Trophoblast cell (in vitro differentiated cells and primary cell): Measurements from ENCODE around the gene RELT.

Experiments used
- DNase-seq, 2 donors: peaks; one replicate each; pipeline ENCODE4 v3.0.0-alpha.2; 2016
- H2AFZ ChIP-seq: 2 replicates; pipeline ENCODE4 v1.6.1; 2013; ENCODE audit warnings: low read length, moderate library complexity, mild to moderate bottlenecking; ENCODE audit not compliant: insufficient read depth, poor library complexity
- H2AK5ac ChIP-seq: 2 replicates; pipeline ENCODE4 v1.6.1; 2013; ENCODE audit warnings: mild to moderate bottlenecking, low read length
- H2BK120ac ChIP-seq: 2 replicates; pipeline ENCODE4 v1.6.1; 2013; ENCODE audit warnings: low read length, mild to moderate bottlenecking, moderate library complexity; ENCODE audit not compliant: insufficient read depth, poor library complexity
- H2BK12ac ChIP-seq: 2 replicates; pipeline ENCODE4 v1.6.1; 2013; ENCODE audit warnings: mild to moderate bottlenecking, low read length, moderate library complexity
- H2BK5ac ChIP-seq: 2 replicates; pipeline ENCODE4 v1.6.1; 2013; ENCODE audit warnings: low read length, low read depth, moderate library complexity, mild to moderate bottlenecking; ENCODE audit not compliant: poor library complexity
- H3K14ac ChIP-seq: 2 replicates; pipeline ENCODE4 v1.6.1; 2013; ENCODE audit warnings: mild to moderate bottlenecking, low read length
- H3K18ac ChIP-seq: 2 replicates; pipeline ENCODE4 v1.6.1; 2013; ENCODE audit warnings: mild to moderate bottlenecking, low read length
- H3K23ac ChIP-seq: 2 replicates; pipeline ENCODE4 v1.6.1; 2013; ENCODE audit warnings: low read length
- H3K27ac ChIP-seq: 2 replicates; pipeline ENCODE4 v1.5.1; 2013; ENCODE audit warnings: low read depth, mild to moderate bottlenecking, inconsistent platforms, low read length, moderate library complexity
- H3K27me3 ChIP-seq: 2 replicates; pipeline ENCODE4 v1.6.1; 2013; ENCODE audit warnings: inconsistent platforms, mild to moderate bottlenecking, low read length, moderate library complexity; ENCODE audit not compliant: insufficient read depth
- H3K36me3 ChIP-seq, 2 experiments: 1 replicate in 1 of 2; 2 replicates in 1 of 2; pipeline ENCODE4 v1.6.1; 2013; ENCODE audit warnings: low read length in 2 of 2, mild to moderate bottlenecking in 2 of 2, moderate library complexity in 1 of 2; ENCODE audit not compliant: insufficient read depth in 2 of 2, control insufficient read depth in 1 of 2
- H3K4ac ChIP-seq: 2 replicates; pipeline ENCODE4 v1.6.1; 2013; ENCODE audit warnings: low read depth, mild to moderate bottlenecking, low read length, moderate library complexity
- H3K4me1 ChIP-seq, 2 experiments: 1 replicate in 1 of 2; 2 replicates in 1 of 2; pipeline ENCODE4 v1.6.1; 2013; ENCODE audit warnings: low read length in 2 of 2, mild to moderate bottlenecking in 2 of 2, moderate library complexity in 1 of 2; ENCODE audit not compliant: insufficient read depth in 2 of 2, control insufficient read depth in 1 of 2
- H3K4me2 ChIP-seq: 2 replicates; pipeline ENCODE4 v1.6.1; 2013; ENCODE audit warnings: inconsistent platforms, mild to moderate bottlenecking, low read length, moderate library complexity
- H3K4me3 ChIP-seq: 2 replicates; pipeline ENCODE4 v1.5.1; 2013; ENCODE audit warnings: mild to moderate bottlenecking, low read depth, low read length, inconsistent platforms
- H3K79me1 ChIP-seq: one replicate; pipeline ENCODE4 v1.6.1; 2013; ENCODE audit warnings: low read length
- H3K79me2 ChIP-seq: 2 replicates; pipeline ENCODE4 v1.6.1; 2013; ENCODE audit warnings: low read length, mild to moderate bottlenecking; ENCODE audit not compliant: control insufficient read depth, insufficient read depth, poor library complexity
- H3K9ac ChIP-seq: 2 replicates; pipeline ENCODE4 v1.6.1; 2013; ENCODE audit warnings: mild to moderate bottlenecking, low read length
- H3K9me3 ChIP-seq: 2 replicates; pipeline ENCODE4 v1.6.1; 2013; ENCODE audit warnings: low read depth, mild to moderate bottlenecking, control low read depth, inconsistent platforms, low read length; ENCODE audit not compliant: insufficient read depth
- H4K12ac ChIP-seq: 2 replicates; pipeline ENCODE4 v1.6.1; 2013; ENCODE audit warnings: low read depth, mild to moderate bottlenecking, low read length, moderate library complexity
- H4K8ac ChIP-seq: 2 replicates; pipeline ENCODE4 v1.6.1; 2013; ENCODE audit warnings: low read depth, mild to moderate bottlenecking, low read length, moderate library complexity
- H4K91ac ChIP-seq: one replicate; pipeline ENCODE4 v1.6.1; 2013; ENCODE audit warnings: low read depth, mild to moderate bottlenecking, low read length, moderate library complexity
- WGBS: extraction: QIAGEN DNeasy Blood & Tissue Kit; methylation state at CpG from one replicate; pipeline ENCODE4 v1.1.7; 2013; ENCODE audit warnings: missing lambda C conversion rate; ENCODE audit not compliant: insufficient read length, insufficient coverage; ENCODE audit errors: extremely low coverage; 5-methylcytosine and 5-hydroxymethylcytosine counted together

Gene RELT

DNA sequence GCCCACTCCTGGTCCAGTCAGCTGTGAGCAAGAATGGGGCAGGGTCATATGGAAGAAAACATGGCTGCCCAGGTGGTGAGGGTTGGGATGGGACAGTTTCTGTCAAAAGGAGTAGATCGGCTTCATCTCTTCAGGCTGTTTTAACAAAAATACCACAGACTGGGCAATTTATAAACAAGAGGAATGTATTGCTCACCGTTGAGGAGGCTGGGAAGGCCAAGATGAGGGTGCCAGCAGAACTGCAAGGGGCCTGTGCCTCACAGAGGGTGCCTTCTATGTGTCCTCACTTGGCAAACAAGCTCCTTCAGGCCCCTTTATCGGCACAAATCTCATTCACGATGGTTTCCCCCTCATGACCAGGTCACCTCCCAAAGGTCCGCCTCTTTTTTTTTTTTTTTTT is 18.1 kb upstream of the RELT start:
- no peak overlapping the region for H4K8ac ChIP-seq
- no peaks in the 10 kb centered on the region for H3K79me2 ChIP-seq
- H3K36me3 ChIP-seq, result peaks cover 70 to 86% of the 10 kb centered on the region in 2 experiments
- no peak overlapping the region for H3K27ac ChIP-seq
- no peaks in the 10 kb centered on the region for H3K4me1 ChIP-seq
- H2BK5ac ChIP-seq, result no peak overlapping the region
- H4K12ac ChIP-seq, result no peak overlapping the region
- DNase-seq, result peak; percentile 98 to 99
- H3K79me1 ChIP-seq, result no peaks in the 10 kb centered on the region
- H2AFZ ChIP-seq, result no peak overlapping the region
- no CpG with 5 or more reads among the region's 5 CpGs for WGBS
- H3K4me3 ChIP-seq, result no peak overlapping the region
- no peak overlapping the region for H3K4me2 ChIP-seq
- H3K9me3 ChIP-seq, result peaks cover 7% of the 10 kb centered on the region
- H3K27me3 ChIP-seq, result no peaks in the 10 kb centered on the region
- no peak overlapping the region for H2AK5ac ChIP-seq
- no peak overlapping the region for H2BK120ac ChIP-seq
- no peak overlapping the region for H3K23ac ChIP-seq
- H2BK12ac ChIP-seq, result no peak overlapping the region
- H4K91ac ChIP-seq, result no peak overlapping the region
- no peak overlapping the region for H3K9ac ChIP-seq
- no peak overlapping the region for H3K4ac ChIP-seq
- no peak overlapping the region for H3K14ac ChIP-seq
- no peak overlapping the region for H3K18ac ChIP-seq

DNA sequence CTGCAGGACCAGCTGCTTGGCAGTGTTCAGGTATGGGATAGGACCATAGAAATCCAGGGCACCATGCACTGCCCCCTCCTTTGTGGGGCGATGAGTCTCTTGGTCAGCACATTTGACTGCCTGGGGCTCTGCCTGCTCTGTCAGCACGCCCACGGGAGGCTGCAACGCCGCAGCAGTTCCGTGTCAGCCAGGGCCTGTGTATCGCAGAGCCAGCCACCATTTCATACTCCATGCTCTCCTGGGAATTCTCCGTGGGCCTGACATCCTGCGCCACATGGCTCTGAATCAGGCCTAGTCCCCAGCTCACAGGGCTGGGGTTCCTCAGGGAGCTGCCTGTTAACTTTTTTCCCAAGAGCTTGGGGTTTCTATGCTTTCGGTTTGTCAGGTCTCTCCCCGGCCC is 16.9 kb upstream of the RELT start:
- peak in 1 of 2 donors; percentile 44 for DNase-seq
- Histone ChIP-seq H3K79me2 (no peaks in the 10 kb centered on the region), H3K4ac (no peak overlapping the region), H2AK5ac (no peak overlapping the region), H3K36me3 (peaks cover 78 to 91% of the 10 kb centered on the region in 2 experiments), H3K9ac (no peak overlapping the region), H3K14ac (no peak overlapping the region), H2AFZ (no peak overlapping the region), H4K12ac (no peak overlapping the region), H3K4me2 (no peak overlapping the region), H4K91ac (no peak overlapping the region), H3K9me3 (peaks cover 7% of the 10 kb centered on the region), H3K27me3 (no peaks in the 10 kb centered on the region), H3K27ac (no peak overlapping the region), H3K23ac (no peak overlapping the region), H3K4me3 (peak overlapping the region; percentile 25), H2BK5ac (no peak overlapping the region), H3K79me1 (no peaks in the 10 kb centered on the region), H2BK12ac (no peak overlapping the region), H2BK120ac (no peak overlapping the region), H3K18ac (no peak overlapping the region), H4K8ac (no peak overlapping the region), H3K4me1 (no peaks in the 10 kb centered on the region)
- WGBS, result no CpG with 5 or more reads among the region's 11 CpGs

DNA sequence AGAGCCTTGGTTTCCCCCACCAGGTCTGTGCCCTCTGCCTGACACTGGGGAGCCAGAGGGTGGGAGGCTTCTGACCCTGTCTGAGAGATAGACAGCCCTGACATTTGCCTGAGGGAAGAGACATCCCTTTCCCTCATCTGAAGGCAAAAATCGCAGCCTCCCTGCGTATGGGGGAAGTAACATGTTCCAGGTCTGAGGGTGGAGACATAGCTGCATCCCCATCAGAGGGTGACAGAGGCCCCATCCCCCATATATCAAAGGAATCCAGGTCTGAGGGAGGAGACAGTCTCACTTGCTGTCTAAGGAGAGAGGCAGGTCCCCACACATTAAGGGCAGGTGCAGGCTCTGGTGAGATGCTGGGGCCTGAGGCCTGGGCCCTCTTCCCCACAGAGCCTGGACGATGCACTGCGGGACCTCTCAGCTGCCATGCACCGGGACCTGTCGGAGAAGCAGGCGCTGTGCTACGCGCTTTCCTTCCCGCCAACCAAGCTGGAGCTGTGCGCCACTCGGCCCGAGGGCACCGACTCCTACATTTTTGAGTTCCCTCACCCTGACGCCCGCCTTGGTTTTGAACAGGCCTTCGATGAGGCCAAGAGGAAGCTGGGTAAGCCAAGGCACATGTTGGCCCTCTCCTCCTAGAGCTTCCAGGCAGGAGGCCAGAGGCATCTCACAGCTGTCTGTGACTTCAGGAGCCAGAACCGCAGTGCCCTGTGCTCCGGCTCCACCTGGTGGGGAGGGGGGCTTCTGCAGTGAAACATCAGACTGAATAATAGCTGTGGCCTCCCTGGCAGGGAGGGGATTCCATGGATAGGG is 16.1 kb upstream of the RELT start:
- Histone ChIP-seq H4K91ac (no peak overlapping the region), H4K12ac (no peak overlapping the region), H2BK12ac (no peak overlapping the region), H3K23ac (no peak overlapping the region), H3K14ac (no peak overlapping the region), H2BK5ac (no peak overlapping the region), H4K8ac (no peak overlapping the region), H3K4me2 (no peak overlapping the region), H3K9ac (no peak overlapping the region), H3K9me3 (peaks cover 7% of the 10 kb centered on the region), H3K27me3 (no peaks in the 10 kb centered on the region), H3K36me3 (peaks cover 82 to 94% of the 10 kb centered on the region in 2 experiments), H3K27ac (no peak overlapping the region), H3K4ac (no peak overlapping the region), H3K79me1 (no peaks in the 10 kb centered on the region), H2BK120ac (no peak overlapping the region), H2AFZ (no peak overlapping the region), H3K4me1 (no peaks in the 10 kb centered on the region), H3K79me2 (no peaks in the 10 kb centered on the region), H2AK5ac (no peak overlapping the region), H3K18ac (no peak overlapping the region), H3K4me3 (no peak overlapping the region)
- peak in 1 of 2 donors; percentile 35 for DNase-seq
- no CpG with 5 or more reads among the region's 19 CpGs for WGBS

DNA sequence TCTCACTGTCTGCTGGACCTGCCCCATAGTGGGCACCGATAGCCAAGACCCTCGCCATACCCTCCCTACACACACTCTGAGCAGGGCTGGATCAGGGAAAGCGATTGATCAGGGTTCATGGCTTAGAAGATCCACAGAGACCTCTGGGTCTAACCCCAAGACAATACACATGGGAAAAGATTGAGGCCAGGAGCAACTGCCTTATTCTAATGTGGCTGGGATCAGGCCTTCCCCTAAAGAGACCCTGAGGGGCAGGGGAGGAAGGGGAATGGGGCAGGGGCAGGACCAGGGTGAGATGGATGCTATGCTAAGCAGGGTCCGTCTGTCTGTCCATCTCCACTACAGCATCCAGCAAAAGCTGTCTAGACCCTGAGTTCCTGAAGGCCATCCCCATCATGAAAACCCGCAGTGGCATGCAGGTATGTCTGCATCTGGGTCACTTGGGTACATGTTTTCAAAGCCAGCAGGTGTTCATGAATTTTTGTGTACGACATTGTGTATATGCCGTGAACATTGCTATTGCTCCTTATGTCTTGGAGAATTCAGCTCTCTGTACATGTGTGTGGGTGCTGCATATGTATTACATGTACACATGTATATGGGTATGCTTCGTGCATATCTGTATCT is 15.3 kb upstream of the RELT start:
- Histone ChIP-seq H4K8ac (no peak overlapping the region), H3K79me1 (no peaks in the 10 kb centered on the region), H3K9ac (no peak overlapping the region), H2AFZ (no peak overlapping the region), H3K14ac (no peak overlapping the region), H3K9me3 (peaks cover 7% of the 10 kb centered on the region), H3K4me2 (no peak overlapping the region), H4K91ac (no peak overlapping the region), H3K79me2 (no peaks in the 10 kb centered on the region), H3K27ac (no peak overlapping the region), H4K12ac (no peak overlapping the region), H3K4me1 (no peaks in the 10 kb centered on the region), H3K36me3 (peaks cover 83 to 94% of the 10 kb centered on the region in 2 experiments), H3K4ac (no peak overlapping the region), H2BK120ac (no peak overlapping the region), H3K27me3 (no peaks in the 10 kb centered on the region), H2BK12ac (no peak overlapping the region), H3K23ac (no peak overlapping the region), H3K18ac (no peak overlapping the region), H3K4me3 (no peak overlapping the region), H2BK5ac (no peak overlapping the region), H2AK5ac (no peak overlapping the region)
- no CpG with 5 or more reads among the region's 8 CpGs for WGBS
- peak; percentile 54 to 73 for DNase-seq
